HepG2 (cell line): ENCODE data around the gene NOL4L. TPM values are rescaled to one million over a fixed set of nuclear protein-coding genes. Genes with fewer than 3 reads are reported as not detected.

Experiments
- ATF7-NPFF ChIP-seq: sonication (generic); formaldehyde crosslinking; IDR thresholded peaks from 2 replicates; pipeline ENCODE4 v1.8.1; 2023; ENCODE audit warnings: mild to moderate bottlenecking, low read depth, missing genetic modification reagents, moderate library complexity
- ETV5 ChIP-seq: IDR thresholded peaks from 2 replicates; pipeline ENCODE4 v1.6.1; 2018; ENCODE audit warnings: missing biosample characterization, missing genetic modification reagents, inconsistent platforms, borderline replicate concordance
- FOXP1 ChIP-seq, 2 experiments: fragments of 450-650 bp in 1 of 2; IDR thresholded peaks; 2 replicates each; pipeline ENCODE4 v1.6.1; 2017 to 2018; ENCODE audit warnings: antibody characterized with exemption in 1 of 2
- GFI1 ChIP-seq: sonication (generic); formaldehyde crosslinking; IDR thresholded peaks from 2 replicates; pipeline ENCODE4 v1.5.0; 2020; ENCODE audit warnings: missing genetic modification reagents, mild to moderate bottlenecking, borderline replicate concordance
- HMGXB4 ChIP-seq, 2 experiments: sonication (generic) in 1 of 2; formaldehyde crosslinking in 1 of 2; IDR thresholded peaks; 2 replicates each; pipeline versions ENCODE4 v1.4.0 to v1.6.1; 2018 to 2020; ENCODE audit warnings: missing genetic modification reagents in 2 of 2, borderline replicate concordance in 1 of 2, low read depth in 1 of 2, mild to moderate bottlenecking in 1 of 2, missing biosample characterization in 1 of 2
- MXD4 ChIP-seq: IDR thresholded peaks from 2 replicates; pipeline ENCODE4 v1.6.1; 2016; ENCODE audit warnings: mild to moderate bottlenecking, missing biosample characterization, missing genetic modification reagents
- MXI1 ChIP-seq: IDR thresholded peaks from 3 replicates; pipeline ENCODE4 v1.6.1; 2012; ENCODE audit warnings: low read depth, low read length, inconsistent platforms, borderline replicate concordance
- MYNN ChIP-seq: sonication (generic); formaldehyde crosslinking; IDR thresholded peaks from 2 replicates; pipeline ENCODE4 v1.4.0; 2020; ENCODE audit warnings: mild to moderate bottlenecking, low read depth, missing genetic modification reagents
- PCBP1 ChIP-seq: fragments of 200-400 bp; formaldehyde crosslinking; IDR thresholded peaks from 2 replicates; pipeline ENCODE4 v1.6.1; 2017; ENCODE audit warnings: mild to moderate bottlenecking, low read depth, low read length, borderline replicate concordance
- POLR2AphosphoS2 ChIP-seq: IDR thresholded peaks from 2 replicates; pipeline ENCODE4 v1.6.1; 2011; ENCODE audit warnings: low read depth, low read length, improper control_type of control experiment
- RNF2 ChIP-seq: fragments of 450-650 bp; conservative IDR thresholded peaks from 2 replicates; pipeline ENCODE4 v1.6.1; 2016; ENCODE audit warnings: low read depth
- SAFB2 ChIP-seq: sonication (generic); formaldehyde crosslinking; IDR thresholded peaks from 2 replicates; pipeline ENCODE4 v1.5.1; 2020; ENCODE audit warnings: missing genetic modification reagents, low read depth, mild to moderate bottlenecking, borderline replicate concordance
- TRIM24 ChIP-seq: sonication (generic); formaldehyde crosslinking; IDR thresholded peaks from 2 replicates; pipeline ENCODE4 v1.8.0; 2022; ENCODE audit warnings: mild to moderate bottlenecking, missing genetic modification reagents
- ZFAT ChIP-seq: sonication (generic); formaldehyde crosslinking; conservative IDR thresholded peaks from 2 replicates; pipeline ENCODE4 v1.8.1; 2023; ENCODE audit warnings: missing genetic modification reagents, inconsistent platforms
- ZFP36 ChIP-seq: fragments of 150-350 bp; IDR thresholded peaks from 2 replicates; pipeline ENCODE4 v1.6.1; 2018; ENCODE audit warnings: borderline replicate concordance, low read length, low read depth; ENCODE audit not compliant: partially characterized antibody
- ZFP41 ChIP-seq: sonication (generic); formaldehyde crosslinking; IDR thresholded peaks from 2 replicates; pipeline ENCODE4 v1.4.0; 2020; ENCODE audit warnings: mild to moderate bottlenecking, missing genetic modification reagents, borderline replicate concordance
- ZNF136 ChIP-seq: sonication (generic); formaldehyde crosslinking; IDR thresholded peaks from 2 replicates; pipeline ENCODE4 v1.8.1; 2022; ENCODE audit warnings: low read depth, mild to moderate bottlenecking, moderate library complexity, missing genetic modification reagents
- ZNF382 ChIP-seq: sonication (generic); formaldehyde crosslinking; IDR thresholded peaks from 2 replicates; pipeline ENCODE4 v1.5.0; 2020; ENCODE audit warnings: missing genetic modification reagents, mild to moderate bottlenecking, borderline replicate concordance
- ZNF703 ChIP-seq: sonication (generic); formaldehyde crosslinking; IDR thresholded peaks from 2 replicates; pipeline ENCODE4 v1.5.1; 2020; ENCODE audit warnings: missing genetic modification reagents, mild to moderate bottlenecking, moderate library complexity, borderline replicate concordance
- ZNF83 ChIP-seq: sonication (generic); formaldehyde crosslinking; IDR thresholded peaks from 2 replicates; pipeline ENCODE4 v1.4.0; 2020; ENCODE audit warnings: missing genetic modification reagents, mild to moderate bottlenecking, borderline replicate concordance
- polyA plus RNA-seq, 8 experiments: library from polyadenylated mRNA; depleted of rRNA in 3 of 8; stranded (reverse) in 7 of 8; unstranded in 1 of 8; fragments of >200 nt; fragmentation: Illumina TruSeq in 4 of 8; extraction: Trizol in 4 of 8; gene quantifications; 2 replicates each; pipeline versions ENCODE4 v1.2.1 to v1.2.3, GENCODE V29; 2011 to 2016; ENCODE audit warnings: low read depth in 4 of 8, missing spikeins in 1 of 8, mixed read lengths in 1 of 8; ENCODE audit not compliant: insufficient read depth in 1 of 8
- total RNA-seq, 5 experiments: library from RNA; depleted of rRNA; stranded (reverse); fragments of >200 nt; fragmentation: Illumina TruSeq; extraction: Trizol; gene quantifications; 2 replicates each; pipeline ENCODE4 v1.2.3, GENCODE V29; 2016; ENCODE audit warnings: low read depth in 1 of 5
- TF ChIP-seq, protein P1 (sequence below): sonication (generic); formaldehyde crosslinking; IDR thresholded peaks from 2 replicates; pipeline ENCODE4 v1.8.0; 2022; ENCODE audit warnings: mild to moderate bottlenecking, missing genetic modification reagents; ENCODE audit not compliant: insufficient replicate concordance
- TF ChIP-seq, protein P2 (sequence below): sonication (generic); formaldehyde crosslinking; IDR thresholded peaks from 2 replicates; pipeline ENCODE4 v1.4.0; 2020; ENCODE audit warnings: mild to moderate bottlenecking, missing genetic modification reagents

The NOL4L gene
- total and polyA plus RNA-seq, 2 of the 13 experiments (the other 11 are each of a cell fraction or from before 2014, with no cell fraction given) = 16.6 to 35.4 TPM

GRCh38 chr20:32522776-32523612, 62.1 kb downstream of the NOL4L start (continued):
- TF ChIP-seq PCBP1 (no peak), ZNF703 (no peak), TRIM24 (CRISPR knock-in tag) (no peak), MYNN (CRISPR knock-in tag) (no peak), ETV5 (CRISPR knock-in tag) (peak; percentile 70; the same call in 1 of the 2 replicates), ZNF382 (CRISPR knock-in tag) (no peak), ZNF83 (CRISPR knock-in tag) (no peak; the same call in 1 of the 2 replicates), SAFB2 (CRISPR knock-in tag) (peak; percentile 7), MXD4 (CRISPR knock-in tag) (no peak), HMGXB4 (CRISPR knock-in tag; IDR thresholded peaks at IDR 0.05; ENCODE audit: borderline replicate concordance in 1 of 2, low read depth in 1 of 2) (peak; percentile 70 to 92), FOXP1 (IDR thresholded peaks at IDR 0.05) (no peak), FOXP1 (CRISPR knock-in tag; IDR thresholded peaks at IDR 0.05) (peak; percentile 62; the same call in 1 of the 2 replicates), POLR2AphosphoS2 (no peak), MXI1 (peak; percentile 57; the same call in 1 of the 3 replicates), ZFP36 (no peak), ATF7-NPFF (CRISPR knock-in tag) (peak; percentile 61; the same call in 1 of the 2 replicates), GFI1 (no peak), ZNF136 (CRISPR knock-in tag) (peak; percentile 25; the same call in 1 of the 2 replicates), ZFP41 (CRISPR knock-in tag) (no peak; the same call in 1 of the 2 replicates), RNF2 (no peak), ZFAT (CRISPR knock-in tag) (no peak)
- TF ChIP-seq, protein P1, sequence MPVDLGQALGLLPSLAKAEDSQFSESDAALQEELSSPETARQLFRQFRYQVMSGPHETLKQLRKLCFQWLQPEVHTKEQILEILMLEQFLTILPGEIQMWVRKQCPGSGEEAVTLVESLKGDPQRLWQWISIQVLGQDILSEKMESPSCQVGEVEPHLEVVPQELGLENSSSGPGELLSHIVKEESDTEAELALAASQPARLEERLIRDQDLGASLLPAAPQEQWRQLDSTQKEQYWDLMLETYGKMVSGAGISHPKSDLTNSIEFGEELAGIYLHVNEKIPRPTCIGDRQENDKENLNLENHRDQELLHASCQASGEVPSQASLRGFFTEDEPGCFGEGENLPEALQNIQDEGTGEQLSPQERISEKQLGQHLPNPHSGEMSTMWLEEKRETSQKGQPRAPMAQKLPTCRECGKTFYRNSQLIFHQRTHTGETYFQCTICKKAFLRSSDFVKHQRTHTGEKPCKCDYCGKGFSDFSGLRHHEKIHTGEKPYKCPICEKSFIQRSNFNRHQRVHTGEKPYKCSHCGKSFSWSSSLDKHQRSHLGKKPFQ (CRISPR knock-in tag) = peak; percentile 75
- TF ChIP-seq, protein P2, sequence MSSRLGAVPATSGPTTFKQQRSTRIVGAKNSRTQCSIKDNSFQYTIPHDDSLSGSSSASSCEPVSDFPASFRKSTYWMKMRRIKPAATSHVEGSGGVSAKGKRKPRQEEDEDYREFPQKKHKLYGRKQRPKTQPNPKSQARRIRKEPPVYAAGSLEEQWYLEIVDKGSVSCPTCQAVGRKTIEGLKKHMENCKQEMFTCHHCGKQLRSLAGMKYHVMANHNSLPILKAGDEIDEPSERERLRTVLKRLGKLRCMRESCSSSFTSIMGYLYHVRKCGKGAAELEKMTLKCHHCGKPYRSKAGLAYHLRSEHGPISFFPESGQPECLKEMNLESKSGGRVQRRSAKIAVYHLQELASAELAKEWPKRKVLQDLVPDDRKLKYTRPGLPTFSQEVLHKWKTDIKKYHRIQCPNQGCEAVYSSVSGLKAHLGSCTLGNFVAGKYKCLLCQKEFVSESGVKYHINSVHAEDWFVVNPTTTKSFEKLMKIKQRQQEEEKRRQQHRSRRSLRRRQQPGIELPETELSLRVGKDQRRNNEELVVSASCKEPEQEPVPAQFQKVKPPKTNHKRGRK (CRISPR knock-in tag) = no peak
